PC-9 (cell line): ENCODE results near the gene JMJD8. TPM values are rescaled to one million over a fixed set of nuclear protein-coding genes. Genes with fewer than 3 reads are reported as not detected.

Experiments used
- total RNA-seq: library from RNA; stranded (reverse); gene quantifications from 2 replicates; pipeline ENCODE4 v1.2.3, GENCODE V29; 2021

The JMJD8 gene
- total RNA-seq, 1 experiment from 2014 or later, result 57.4 TPM

Other genes starting within 250 kb of the JMJD8 start
- 66.8 and 68.9 TPM in 2 replicates for gene CAPN15, start 156.6 kb downstream of the JMJD8 start, total RNA-seq
- 0.35 TPM in 1 of 2 replicates, not detected in the other for gene PRR35, start 123.9 kb downstream of the JMJD8 start, total RNA-seq
- not detected in 2 replicates for gene NHLRC4, start 117.3 kb downstream of the JMJD8 start, total RNA-seq
- gene PIGQ, start 114.4 kb downstream of the JMJD8 start, total RNA-seq, result 72.5 and 96.1 TPM in 2 replicates
- 43.6 and 47.1 TPM in 2 replicates for gene RAB40C, start 94.3 kb downstream of the JMJD8 start, total RNA-seq
- 6.9 and 9.2 TPM in 2 replicates for gene WFIKKN1, start 53.3 kb downstream of the JMJD8 start, total RNA-seq
- 144 and 158 TPM in 2 replicates for gene METTL26, start 48.0 kb downstream of the JMJD8 start, total RNA-seq
- gene MCRIP2, start 42.5 kb downstream of the JMJD8 start, total RNA-seq, result 64.2 and 69.6 TPM in 2 replicates
- 118 and 126 TPM in 2 replicates for gene WDR90, start 35.0 kb downstream of the JMJD8 start, total RNA-seq
- 143 and 173 TPM in 2 replicates for gene RHOT2, start 16.2 kb downstream of the JMJD8 start, total RNA-seq
- gene RHBDL1, start 8.7 kb downstream of the JMJD8 start, total RNA-seq, result 18.1 and 19.9 TPM in 2 replicates
- gene STUB1, start 3.9 kb downstream of the JMJD8 start, total RNA-seq, result 174 and 211 TPM in 2 replicates
- gene WDR24, start 6.1 kb upstream of the JMJD8 start, total RNA-seq, result 23.9 and 33.6 TPM in 2 replicates
- gene FBXL16, start 21.5 kb upstream of the JMJD8 start, total RNA-seq, result 22.2 and 24.0 TPM in 2 replicates
- 77.5 and 88.5 TPM in 2 replicates for gene METRN, start 30.8 kb upstream of the JMJD8 start, total RNA-seq
- 55.0 and 102 TPM in 2 replicates for gene ANTKMT, start 36.8 kb upstream of the JMJD8 start, total RNA-seq
- gene CCDC78, start 42.1 kb upstream of the JMJD8 start, total RNA-seq, result 4.2 and 6.4 TPM in 2 replicates
- gene HAGHL, start 42.8 kb upstream of the JMJD8 start, total RNA-seq, result 31.0 and 57.6 TPM in 2 replicates
- gene CIAO3, start 56.7 kb upstream of the JMJD8 start, total RNA-seq, result 44.2 and 45.8 TPM in 2 replicates
- 59.9 and 86.4 TPM in 2 replicates for gene MSLN, start 76.4 kb upstream of the JMJD8 start, total RNA-seq
- 53.3 and 56.7 TPM in 2 replicates for gene RPUSD1, start 104.0 kb upstream of the JMJD8 start, total RNA-seq
- gene CHTF18, start 104.3 kb upstream of the JMJD8 start, total RNA-seq, result 67.7 and 77.8 TPM in 2 replicates
- not detected in 2 replicates for gene GNG13, start 116.4 kb upstream of the JMJD8 start, total RNA-seq